HFF-Myc (cell line): ENCODE measurements around the gene CFAP45.

Experiments
- DNase-seq: peaks from one replicate; pipeline ENCODE4 v3.0.0-alpha.2; 2011; ENCODE audit warnings: low read depth; ENCODE audit errors: extremely low read depth
- H3K4me3 ChIP-seq: replicated peaks from 2 replicates; pipeline ENCODE4 v1.5.1; 2011; ENCODE audit warnings: low read depth, mild to moderate bottlenecking, control low read depth, low read length
- CTCF ChIP-seq: IDR thresholded peaks from 2 replicates; pipeline ENCODE4 v1.5.1; 2012; ENCODE audit warnings: mild to moderate bottlenecking, low read depth, low read length, control low read depth; ENCODE audit errors: missing control alignments

Gene CFAP45

DNA sequence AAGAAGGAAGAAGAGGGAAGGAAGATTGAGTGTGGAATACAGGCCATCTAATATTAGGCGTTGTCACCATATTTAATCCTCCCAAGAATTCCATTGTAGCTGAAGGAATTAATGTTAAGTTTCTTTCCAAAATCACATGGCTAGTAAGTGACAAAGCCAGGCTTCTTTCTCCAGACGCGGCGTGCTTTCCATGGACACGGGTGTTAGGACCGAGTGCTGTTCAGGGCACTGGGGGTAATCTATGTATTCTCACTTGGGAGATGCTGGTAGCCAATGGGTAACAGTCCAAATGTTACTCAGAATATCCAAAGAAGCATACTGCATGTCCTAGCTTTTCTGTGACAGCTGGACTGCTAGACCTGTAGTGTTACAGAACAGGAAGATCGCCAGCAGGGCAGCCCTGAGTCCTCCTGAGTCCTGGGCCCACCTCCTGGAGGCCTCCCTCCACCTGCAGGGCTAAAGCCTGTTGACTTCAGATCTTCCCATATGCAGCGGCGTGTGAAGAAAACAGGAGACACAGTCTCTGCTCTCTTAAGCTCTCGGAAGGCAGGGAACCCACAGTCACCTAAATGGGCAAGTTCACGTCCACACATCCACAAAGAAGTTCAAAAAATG is 40.1 kb upstream of the CFAP45 start:
- DNase-seq: no peak
- no peak overlapping the region for H3K4me3 ChIP-seq
- TF ChIP-seq CTCF: no peak

GRCh38 chr1:159939678-159940002 is 39.7 kb upstream of the CFAP45 start:
- TF ChIP-seq CTCF: no peak
- no peak overlapping the region for H3K4me3 ChIP-seq
- no peak for DNase-seq

DNA sequence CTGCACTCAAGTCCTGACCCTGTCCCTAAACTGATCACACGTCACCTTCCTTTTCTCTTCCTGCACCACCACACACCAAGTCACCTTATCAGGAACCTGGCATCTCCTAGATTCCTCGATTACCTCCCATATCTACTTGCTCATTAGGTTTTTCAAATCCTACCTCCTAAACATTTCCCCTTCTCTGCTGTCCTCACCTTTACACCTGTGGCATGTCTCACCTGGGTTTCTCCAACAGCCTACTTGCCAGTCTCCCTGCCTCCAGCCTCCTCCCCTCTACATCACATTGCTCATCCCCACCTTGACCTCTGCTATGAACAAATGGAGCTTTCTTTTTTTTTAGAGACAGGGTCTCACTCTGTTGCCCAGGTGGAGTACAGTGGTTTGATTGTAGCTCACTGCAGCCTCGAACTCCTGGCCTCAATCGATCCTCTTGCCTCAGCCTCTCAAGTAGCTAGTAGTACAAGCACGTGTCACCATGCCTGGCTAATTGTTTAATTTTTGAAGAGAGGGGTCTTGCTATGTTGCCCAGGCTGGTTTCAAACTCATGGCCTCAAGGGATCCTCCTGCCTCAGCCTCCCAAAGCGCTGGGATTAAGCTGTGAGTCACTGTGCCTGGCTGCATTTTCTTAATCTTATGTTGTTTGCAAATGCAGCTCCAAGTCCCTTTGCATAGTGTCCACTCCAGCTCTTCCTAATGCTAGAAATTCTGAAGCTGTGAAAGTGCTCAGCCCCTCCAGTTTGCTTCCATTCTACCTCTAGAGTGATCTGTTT is 39.1 kb upstream of the CFAP45 start:
- no peak for TF ChIP-seq CTCF
- H3K4me3 ChIP-seq: no peak overlapping the region
- DNase-seq: no peak

- no peak for TF ChIP-seq CTCF
- H3K4me3 ChIP-seq: no peak overlapping the region
- no peak for DNase-seq
These were observed 38.4 kb upstream of the CFAP45 start for GRCh38 chr1:159938211-159938852.

- TF ChIP-seq CTCF: no peak
- no peak overlapping the region for H3K4me3 ChIP-seq
- DNase-seq: no peak
These were observed 37.2 kb upstream of the CFAP45 start for GRCh38 chr1:159937054-159937750.

DNA sequence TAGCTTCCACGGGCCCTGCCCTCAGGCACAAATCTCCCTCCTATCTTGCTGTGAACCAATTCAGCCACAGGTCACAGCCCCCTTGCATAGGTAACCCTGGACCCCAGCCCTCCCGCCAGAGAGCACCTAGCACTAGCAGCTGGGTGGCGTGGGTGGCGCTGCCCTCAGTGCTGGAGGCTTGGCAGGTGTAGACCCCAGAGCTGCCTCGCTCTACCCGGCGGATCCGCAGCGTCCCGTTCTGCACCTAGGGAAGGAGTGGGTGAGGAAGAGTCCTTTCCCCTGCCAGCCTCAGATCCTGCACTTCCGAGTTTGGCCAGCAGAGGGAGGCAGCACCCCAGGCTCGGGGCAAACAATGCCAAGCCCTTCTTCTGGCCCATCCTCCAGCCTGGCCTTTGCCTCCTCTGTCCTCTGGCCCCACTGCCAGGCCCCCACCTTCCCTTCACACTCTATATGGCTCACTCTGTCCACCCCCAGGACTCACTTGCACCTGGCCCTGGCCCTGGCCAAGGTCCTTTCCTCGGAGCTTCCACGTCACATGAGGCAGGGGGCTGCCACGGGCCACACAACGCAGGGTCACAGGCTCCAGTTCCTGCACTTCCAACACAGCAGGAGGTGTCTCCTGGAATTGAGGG is 36.4 kb upstream of the CFAP45 start:
- DNase-seq: no peak
- H3K4me3 ChIP-seq: no peak overlapping the region
- TF ChIP-seq CTCF: peak; percentile 95
